ENCODE measurements around the gene DEUP1.
"Not testable (repeated sequence)": the region's sequence is repeated elsewhere in the genome, so short reads cannot be mapped to it uniquely, and the experiment has no call there.

The DEUP1 gene

GRCh38 chr11:93394488-93394887, 63.9 kb downstream of the DEUP1 start:
- H3K36me3 ChIP-seq (ENCODE audit: insufficient read depth, low read length) = no peaks in the 10 kb centered on the region
- no peak overlapping the region for H3K9ac ChIP-seq (ENCODE audit: low read depth, low read length)
- H3K4me1 ChIP-seq (ENCODE audit: insufficient read depth, low read length) = peaks cover 16% of the 10 kb centered on the region; the same call in 1 of the 2 replicates
- H3K9me3 ChIP-seq (ENCODE audit: control insufficient read depth, insufficient read depth, low read length) = no peaks in the 10 kb centered on the region

- Histone ChIP-seq H3K9me3 (ENCODE audit: control insufficient read depth, insufficient read depth, low read length) (no peaks in the 10 kb centered on the region), H3K4me1 (ENCODE audit: insufficient read depth, low read length) (peaks cover 16% of the 10 kb centered on the region; the same call in 1 of the 2 replicates), H3K9ac (ENCODE audit: low read depth, low read length) (no peak overlapping the region), H3K36me3 (ENCODE audit: insufficient read depth, low read length) (no peaks in the 10 kb centered on the region)
Measured at GRCh38 chr11:93396316-93396715, 65.8 kb downstream of the DEUP1 start.

- Histone ChIP-seq H3K9me3 (ENCODE audit: control insufficient read depth, insufficient read depth, low read length) (no peaks in the 10 kb centered on the region), H3K9ac (ENCODE audit: low read depth, low read length) (no peak overlapping the region), H3K4me1 (ENCODE audit: insufficient read depth, low read length) (no peaks in the 10 kb centered on the region), H3K36me3 (ENCODE audit: insufficient read depth, low read length) (no peaks in the 10 kb centered on the region)
Measured at GRCh38 chr11:93403930-93404329, 73.4 kb downstream of the DEUP1 start.

GRCh38 chr11:93407777-93408401, 77.3 kb downstream of the DEUP1 start:
- Histone ChIP-seq H3K9me3 (ENCODE audit: control insufficient read depth, insufficient read depth, low read length) (no peaks in the 10 kb centered on the region; the same call in 1 of the 2 replicates), H3K4me1 (ENCODE audit: insufficient read depth, low read length) (peaks cover 9% of the 10 kb centered on the region; the same call in 1 of the 2 replicates), H3K36me3 (ENCODE audit: insufficient read depth, low read length) (no peaks in the 10 kb centered on the region), H3K9ac (ENCODE audit: low read depth, low read length) (no peak overlapping the region)

GRCh38 chr11:93410441-93410840, 79.9 kb downstream of the DEUP1 start:
- Histone ChIP-seq H3K9ac (ENCODE audit: low read depth, low read length) (no peak overlapping the region), H3K9me3 (ENCODE audit: control insufficient read depth, insufficient read depth, low read length) (no peaks in the 10 kb centered on the region; the same call in 1 of the 2 replicates), H3K4me1 (ENCODE audit: insufficient read depth, low read length) (peaks cover 9% of the 10 kb centered on the region; the same call in 1 of the 2 replicates), H3K36me3 (ENCODE audit: insufficient read depth, low read length) (no peaks in the 10 kb centered on the region)

- Histone ChIP-seq H3K36me3 (ENCODE audit: insufficient read depth, low read length) (no peaks in the 10 kb centered on the region), H3K4me1 (ENCODE audit: insufficient read depth, low read length) (peaks cover 9% of the 10 kb centered on the region; the same call in 1 of the 2 replicates), H3K9me3 (ENCODE audit: control insufficient read depth, insufficient read depth, low read length) (no peaks in the 10 kb centered on the region; the same call in 1 of the 2 replicates), H3K9ac (ENCODE audit: low read depth, low read length) (no peak overlapping the region)
Measured at GRCh38 chr11:93411705-93412104, 81.2 kb downstream of the DEUP1 start.

GRCh38 chr11:93432247-93432646, 101.7 kb downstream of the DEUP1 start:
- Histone ChIP-seq H3K4me1 (ENCODE audit: insufficient read depth, low read length) (no peaks in the 10 kb centered on the region), H3K36me3 (ENCODE audit: insufficient read depth, low read length) (no peaks in the 10 kb centered on the region), H3K9ac (ENCODE audit: low read depth, low read length) (no peak overlapping the region), H3K9me3 (ENCODE audit: control insufficient read depth, insufficient read depth, low read length) (no peaks in the 10 kb centered on the region)

GRCh38 chr11:93443232-93443631, 112.7 kb downstream of the DEUP1 start:
- H3K9ac ChIP-seq (ENCODE audit: low read depth, low read length); H3K4me1 ChIP-seq (ENCODE audit: insufficient read depth, low read length); H3K36me3 ChIP-seq (ENCODE audit: insufficient read depth, low read length); H3K9me3 ChIP-seq (ENCODE audit: control insufficient read depth, insufficient read depth, low read length): not testable (repeated sequence)

GRCh38 chr11:93444617-93445073, 114.1 kb downstream of the DEUP1 start:
- Histone ChIP-seq H3K9me3 (ENCODE audit: control insufficient read depth, insufficient read depth, low read length) (no peaks in the 10 kb centered on the region), H3K36me3 (ENCODE audit: insufficient read depth, low read length) (no peaks in the 10 kb centered on the region), H3K9ac (ENCODE audit: low read depth, low read length) (peak overlapping the region; percentile 24; the same call in 1 of the 2 replicates), H3K4me1 (ENCODE audit: insufficient read depth, low read length) (no peaks in the 10 kb centered on the region)

GRCh38 chr11:93458286-93458685, 127.7 kb downstream of the DEUP1 start:
- Histone ChIP-seq H3K36me3 (ENCODE audit: insufficient read depth, low read length) (no peaks in the 10 kb centered on the region), H3K4me1 (ENCODE audit: insufficient read depth, low read length) (no peaks in the 10 kb centered on the region), H3K9me3 (ENCODE audit: control insufficient read depth, insufficient read depth, low read length) (no peaks in the 10 kb centered on the region), H3K9ac (ENCODE audit: low read depth, low read length) (no peak overlapping the region)

GRCh38 chr11:93463666-93464065, 133.1 kb downstream of the DEUP1 start:
- not testable (repeated sequence) for H3K4me1 ChIP-seq (ENCODE audit: insufficient read depth, low read length); H3K9me3 ChIP-seq (ENCODE audit: control insufficient read depth, insufficient read depth, low read length); H3K9ac ChIP-seq (ENCODE audit: low read depth, low read length); H3K36me3 ChIP-seq (ENCODE audit: insufficient read depth, low read length)

GRCh38 chr11:93464927-93465540, 134.5 kb downstream of the DEUP1 start:
- Histone ChIP-seq H3K36me3 (ENCODE audit: insufficient read depth, low read length) (no peaks in the 10 kb centered on the region), H3K9me3 (ENCODE audit: control insufficient read depth, insufficient read depth, low read length) (no peaks in the 10 kb centered on the region; the same call in 1 of the 2 replicates), H3K9ac (ENCODE audit: low read depth, low read length) (no peak overlapping the region), H3K4me1 (ENCODE audit: insufficient read depth, low read length) (no peaks in the 10 kb centered on the region)

- no peaks in the 10 kb centered on the region; the same call in 1 of the 2 replicates for H3K9me3 ChIP-seq (ENCODE audit: control insufficient read depth, insufficient read depth, low read length)
- H3K36me3 ChIP-seq (ENCODE audit: insufficient read depth, low read length) = no peaks in the 10 kb centered on the region
- H3K9ac ChIP-seq (ENCODE audit: low read depth, low read length) = no peak overlapping the region
- H3K4me1 ChIP-seq (ENCODE audit: insufficient read depth, low read length) = no peaks in the 10 kb centered on the region
Measured at GRCh38 chr11:93467054-93467453, 136.5 kb downstream of the DEUP1 start.

- no peaks in the 10 kb centered on the region for H3K4me1 ChIP-seq (ENCODE audit: insufficient read depth, low read length)
- no peak overlapping the region for H3K9ac ChIP-seq (ENCODE audit: low read depth, low read length)
- H3K9me3 ChIP-seq (ENCODE audit: control insufficient read depth, insufficient read depth, low read length) = no peaks in the 10 kb centered on the region; the same call in 1 of the 2 replicates
- no peaks in the 10 kb centered on the region for H3K36me3 ChIP-seq (ENCODE audit: insufficient read depth, low read length)
Measured at GRCh38 chr11:93468290-93468689, 137.7 kb downstream of the DEUP1 start.

- Histone ChIP-seq H3K9ac (ENCODE audit: low read depth, low read length) (no peak overlapping the region), H3K9me3 (ENCODE audit: control insufficient read depth, insufficient read depth, low read length) (no peaks in the 10 kb centered on the region; the same call in 1 of the 2 replicates), H3K4me1 (ENCODE audit: insufficient read depth, low read length) (peaks cover 18% of the 10 kb centered on the region), H3K36me3 (ENCODE audit: insufficient read depth, low read length) (peaks cover 5% of the 10 kb centered on the region; the same call in 1 of the 2 replicates)
Measured at GRCh38 chr11:93474123-93474522, 143.6 kb downstream of the DEUP1 start.
